GM12872 (cell line): Measurements from ENCODE around the gene CD248.

Experiments
- TF ChIP-seq, protein P1 (sequence below): IDR thresholded peaks from 3 replicates; pipeline ENCODE4 v1.5.1; 2011; ENCODE audit warnings: low read depth, mild to moderate bottlenecking, low read length, moderate library complexity; ENCODE audit not compliant: insufficient read depth

The CD248 gene

DNA sequence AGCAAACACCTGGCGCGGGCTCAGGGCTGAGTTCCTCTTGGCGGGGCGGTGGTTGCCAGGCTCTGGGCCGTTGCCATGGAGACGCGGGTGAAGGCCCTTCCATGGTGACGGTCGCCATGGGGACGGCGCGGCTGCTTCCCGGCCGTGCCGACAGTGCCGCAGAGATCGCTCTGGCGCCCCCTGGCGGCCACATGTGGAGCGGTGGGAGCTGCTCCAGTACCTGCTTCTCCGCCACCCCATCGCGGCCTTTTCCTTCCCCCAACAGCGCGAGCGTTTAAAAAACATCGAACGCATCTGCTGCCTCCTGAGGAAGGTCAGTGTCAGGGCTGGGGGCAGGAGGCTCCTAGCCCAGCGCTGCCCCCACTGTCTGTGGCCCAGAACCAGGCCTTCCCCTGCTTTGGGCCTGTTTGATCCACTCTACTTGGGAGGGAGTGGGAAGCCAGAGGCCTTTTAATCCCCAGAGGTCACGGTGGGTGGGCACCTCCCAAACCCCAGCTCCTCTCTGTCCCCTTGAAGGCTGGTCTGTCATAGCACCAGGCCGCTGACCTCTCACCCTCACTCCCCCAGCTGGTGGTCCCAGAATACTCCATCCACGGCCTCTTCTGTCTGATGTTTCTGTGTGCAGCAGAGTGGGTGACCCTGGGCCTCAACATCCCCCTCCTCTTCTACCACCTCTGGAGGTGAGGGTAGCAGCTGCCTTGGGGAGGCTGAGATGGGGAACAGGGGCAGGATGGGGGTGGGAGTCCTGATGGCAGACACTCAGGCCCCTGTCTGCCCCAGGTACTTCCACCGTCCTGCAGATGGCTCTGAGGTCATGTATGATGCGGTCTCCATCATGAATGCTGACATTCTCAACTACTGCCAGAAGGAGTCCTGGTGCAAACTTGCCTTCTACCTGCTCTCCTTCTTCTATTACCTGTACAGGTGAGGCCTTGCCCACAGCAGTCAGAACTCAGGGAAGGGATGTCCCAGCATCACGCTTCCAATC lies 34.1 kb downstream of the CD248 start:
- TF ChIP-seq, protein P1, sequence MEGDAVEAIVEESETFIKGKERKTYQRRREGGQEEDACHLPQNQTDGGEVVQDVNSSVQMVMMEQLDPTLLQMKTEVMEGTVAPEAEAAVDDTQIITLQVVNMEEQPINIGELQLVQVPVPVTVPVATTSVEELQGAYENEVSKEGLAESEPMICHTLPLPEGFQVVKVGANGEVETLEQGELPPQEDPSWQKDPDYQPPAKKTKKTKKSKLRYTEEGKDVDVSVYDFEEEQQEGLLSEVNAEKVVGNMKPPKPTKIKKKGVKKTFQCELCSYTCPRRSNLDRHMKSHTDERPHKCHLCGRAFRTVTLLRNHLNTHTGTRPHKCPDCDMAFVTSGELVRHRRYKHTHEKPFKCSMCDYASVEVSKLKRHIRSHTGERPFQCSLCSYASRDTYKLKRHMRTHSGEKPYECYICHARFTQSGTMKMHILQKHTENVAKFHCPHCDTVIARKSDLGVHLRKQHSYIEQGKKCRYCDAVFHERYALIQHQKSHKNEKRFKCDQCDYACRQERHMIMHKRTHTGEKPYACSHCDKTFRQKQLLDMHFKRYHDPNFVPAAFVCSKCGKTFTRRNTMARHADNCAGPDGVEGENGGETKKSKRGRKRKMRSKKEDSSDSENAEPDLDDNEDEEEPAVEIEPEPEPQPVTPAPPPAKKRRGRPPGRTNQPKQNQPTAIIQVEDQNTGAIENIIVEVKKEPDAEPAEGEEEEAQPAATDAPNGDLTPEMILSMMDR: peak; percentile 97

DNA sequence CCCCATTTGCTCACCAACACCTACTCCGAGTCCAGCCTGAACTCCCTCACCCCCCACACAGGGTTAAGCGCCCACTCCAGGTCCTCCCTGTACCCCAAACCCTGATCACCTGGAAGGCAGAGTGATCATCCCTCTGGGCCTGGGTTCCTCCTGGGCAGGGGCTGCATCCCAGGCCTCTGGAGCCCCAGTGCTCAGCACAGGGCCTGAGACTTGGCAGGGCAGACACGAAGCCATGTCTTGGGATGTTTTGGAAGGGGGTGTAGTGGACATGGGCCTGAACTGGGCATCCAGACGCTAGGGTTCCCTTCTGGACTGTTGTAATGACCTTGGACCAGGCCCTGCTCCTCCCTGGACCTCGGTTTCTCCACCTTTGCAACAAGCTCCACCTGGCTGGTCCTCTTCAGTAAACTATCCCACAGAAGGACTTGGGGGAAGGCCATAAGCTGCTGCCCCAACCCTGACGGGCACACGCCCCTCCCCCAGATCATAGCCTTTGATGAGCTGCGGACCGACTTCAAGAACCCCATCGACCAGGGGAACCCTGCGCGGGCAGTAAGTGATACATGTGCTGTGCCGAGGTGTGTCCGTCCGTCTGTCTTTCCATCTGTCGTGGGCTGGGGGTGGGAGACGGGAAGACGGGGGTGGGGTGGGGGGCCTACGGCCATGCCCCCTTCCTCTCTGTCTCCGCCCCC lies 34.9 kb downstream of the CD248 start:
- TF ChIP-seq, protein P1: no peak

DNA sequence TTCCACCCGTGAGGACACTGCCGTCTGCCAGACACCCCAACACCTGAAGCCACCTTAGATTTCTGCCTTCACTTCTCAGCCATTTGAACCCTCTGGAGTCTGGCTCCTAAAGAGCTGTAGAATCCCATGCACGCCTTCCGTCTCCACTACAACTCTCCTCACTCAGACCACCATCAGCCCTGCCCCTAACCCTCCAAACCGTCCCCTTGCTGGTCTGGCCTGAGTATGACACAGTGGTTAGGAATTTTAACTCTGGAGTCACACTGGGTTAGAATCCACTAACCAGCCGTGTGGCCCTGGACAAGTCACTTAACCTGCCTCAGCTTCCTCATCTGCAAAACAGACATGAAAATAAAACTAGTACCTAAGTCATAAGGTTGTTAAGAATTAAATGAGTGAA lies 35.8 kb downstream of the CD248 start:
- TF ChIP-seq, protein P1: no peak

DNA sequence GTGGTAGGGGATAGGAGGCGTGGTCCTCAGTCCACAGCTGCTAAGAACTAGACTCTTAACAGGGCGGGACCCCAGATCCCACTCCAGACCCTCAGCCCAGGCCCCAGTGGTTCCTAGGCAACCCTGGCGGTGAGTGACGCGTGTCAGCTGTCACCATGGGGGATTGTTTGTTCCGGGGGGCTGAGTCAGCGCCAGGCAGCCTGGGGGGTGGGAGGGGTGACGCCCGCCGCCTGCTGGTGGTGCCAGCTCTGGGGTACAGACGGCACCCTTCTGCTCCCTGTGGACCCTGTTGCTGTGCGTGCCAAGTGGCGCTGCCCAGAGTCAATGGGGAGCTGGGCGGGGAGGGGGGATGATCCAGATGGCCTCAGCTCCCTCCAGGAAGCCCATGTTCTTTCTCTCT lies 36.4 kb downstream of the CD248 start:
- TF ChIP-seq, protein P1: no peak

DNA sequence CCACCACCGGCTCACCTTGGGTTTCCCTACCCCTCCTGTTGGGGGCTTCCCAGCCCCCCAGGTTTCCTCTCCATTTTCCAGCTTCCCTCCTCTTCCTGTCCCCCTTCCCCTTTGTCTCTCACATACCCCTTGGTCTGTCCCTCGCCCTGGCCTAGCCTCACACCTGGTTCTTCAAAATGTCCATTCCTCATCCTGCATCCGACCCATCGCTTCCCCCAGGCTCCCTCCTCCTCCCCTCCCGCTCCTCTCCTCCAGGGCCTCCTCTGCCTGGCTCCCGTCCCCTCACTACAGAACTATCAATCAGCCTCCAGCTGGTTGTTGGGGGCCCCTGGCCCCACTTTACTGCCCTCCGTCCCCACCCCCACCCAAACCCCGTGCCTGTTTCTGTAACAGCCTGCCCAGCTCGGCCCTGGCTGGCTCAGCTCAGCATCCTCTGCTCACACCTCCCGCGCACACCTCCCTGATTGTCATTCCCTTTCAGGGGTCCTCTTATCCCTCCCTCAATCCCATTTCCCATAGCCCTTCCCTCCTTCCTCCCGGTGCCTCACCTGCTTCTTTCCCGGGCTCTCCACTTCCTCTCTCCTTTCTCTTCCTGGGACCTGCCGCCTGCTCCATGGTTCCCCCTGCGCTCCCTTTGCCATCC lies 37.6 kb downstream of the CD248 start:
- TF ChIP-seq, protein P1: no peak

DNA sequence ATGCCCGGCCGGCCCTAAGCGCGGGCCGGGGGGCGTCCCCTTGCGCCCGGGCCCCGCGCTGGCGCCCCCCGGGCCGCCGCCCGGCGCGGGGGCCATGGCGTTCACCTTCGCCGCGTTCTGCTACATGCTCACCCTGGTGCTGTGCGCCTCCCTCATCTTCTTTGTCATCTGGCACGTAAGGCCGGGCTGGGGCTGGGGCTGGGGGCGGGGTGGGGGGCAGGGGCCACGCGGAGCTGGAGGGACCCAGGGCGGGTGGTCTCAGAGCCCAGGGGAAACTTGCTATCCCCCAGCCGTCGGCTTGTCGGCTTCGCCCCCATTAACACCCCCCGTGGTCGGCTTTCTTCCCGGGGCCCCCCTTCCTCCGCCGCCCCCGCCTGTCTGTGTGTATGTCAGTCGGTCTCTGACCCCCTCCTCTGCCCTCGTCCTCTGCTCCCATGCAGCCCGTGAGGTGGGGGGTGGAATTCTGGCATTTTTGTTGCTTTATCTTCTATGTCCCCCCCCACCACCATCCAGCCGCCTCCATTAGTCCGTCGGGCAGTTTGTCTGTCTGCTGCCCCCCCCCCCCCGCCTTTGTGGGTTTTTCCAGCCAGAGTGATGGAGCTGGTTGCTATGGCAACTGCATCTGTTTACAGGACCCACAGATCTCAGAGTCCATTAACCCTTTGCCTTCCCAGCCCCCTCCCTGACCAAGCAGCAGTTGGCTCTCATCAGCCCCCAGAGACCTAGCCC lies 38.3 kb downstream of the CD248 start:
- TF ChIP-seq, protein P1: no peak
